ENCODE data around the gene NUDT8. TPM values are rescaled to one million over a fixed set of nuclear protein-coding genes. Genes with fewer than 3 reads are reported as not detected.

NUDT8 gene
- total and polyA plus RNA-seq, 2 of the 8 experiments (the other 6 are each of a cell fraction or from before 2014, with no cell fraction given): 7.2 to 8.3 TPM

GRCh38 chr11:67614730-67615714, 14.7 kb downstream of the NUDT8 start (continued):
- TF ChIP-seq, protein P1, sequence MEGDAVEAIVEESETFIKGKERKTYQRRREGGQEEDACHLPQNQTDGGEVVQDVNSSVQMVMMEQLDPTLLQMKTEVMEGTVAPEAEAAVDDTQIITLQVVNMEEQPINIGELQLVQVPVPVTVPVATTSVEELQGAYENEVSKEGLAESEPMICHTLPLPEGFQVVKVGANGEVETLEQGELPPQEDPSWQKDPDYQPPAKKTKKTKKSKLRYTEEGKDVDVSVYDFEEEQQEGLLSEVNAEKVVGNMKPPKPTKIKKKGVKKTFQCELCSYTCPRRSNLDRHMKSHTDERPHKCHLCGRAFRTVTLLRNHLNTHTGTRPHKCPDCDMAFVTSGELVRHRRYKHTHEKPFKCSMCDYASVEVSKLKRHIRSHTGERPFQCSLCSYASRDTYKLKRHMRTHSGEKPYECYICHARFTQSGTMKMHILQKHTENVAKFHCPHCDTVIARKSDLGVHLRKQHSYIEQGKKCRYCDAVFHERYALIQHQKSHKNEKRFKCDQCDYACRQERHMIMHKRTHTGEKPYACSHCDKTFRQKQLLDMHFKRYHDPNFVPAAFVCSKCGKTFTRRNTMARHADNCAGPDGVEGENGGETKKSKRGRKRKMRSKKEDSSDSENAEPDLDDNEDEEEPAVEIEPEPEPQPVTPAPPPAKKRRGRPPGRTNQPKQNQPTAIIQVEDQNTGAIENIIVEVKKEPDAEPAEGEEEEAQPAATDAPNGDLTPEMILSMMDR (IDR thresholded peaks at IDR 0.05; ENCODE audit: control extremely low read depth in 1 of 3, insufficient read depth in 1 of 3, low read depth in 1 of 3, low read length in 3 of 3): peak in 2 of 3 experiments; percentile 83 to 92; a peak in 3 of 4 replicates
- TF ChIP-seq CTBP2 (IDR thresholded peaks at IDR 0.05; ENCODE audit: borderline replicate concordance, insufficient read depth, insufficient read length, low read length): no peak
- TF ChIP-seq RAD21 (IDR thresholded peaks at IDR 0.05 in 1 of 2, conservative IDR thresholded peaks at IDR 0.05 in 1 of 2; ENCODE audit: low read depth in 2 of 2, low read length in 2 of 2): peak; percentile 31 to 61
- TF ChIP-seq BRCA1 (IDR thresholded peaks at IDR 0.05; ENCODE audit: low read depth, low read length): no peak
- peak; percentile 17; the same call in 1 of the 2 replicates for TF ChIP-seq CREB1 (IDR thresholded peaks at IDR 0.05)
- no peak for TF ChIP-seq RNF2 (IDR thresholded peaks at IDR 0.05; ENCODE audit: borderline replicate concordance, low read depth, low read length, missing control alignments, poor library complexity, severe bottlenecking)
- TF ChIP-seq BACH1 (IDR thresholded peaks at IDR 0.05; ENCODE audit: low read length): no peak
- TF ChIP-seq BCL11A (IDR thresholded peaks at IDR 0.05; ENCODE audit: low read depth in 2 of 2, low read length in 2 of 2): no peak
